ENCODE data around the gene EFS.

DNA sequence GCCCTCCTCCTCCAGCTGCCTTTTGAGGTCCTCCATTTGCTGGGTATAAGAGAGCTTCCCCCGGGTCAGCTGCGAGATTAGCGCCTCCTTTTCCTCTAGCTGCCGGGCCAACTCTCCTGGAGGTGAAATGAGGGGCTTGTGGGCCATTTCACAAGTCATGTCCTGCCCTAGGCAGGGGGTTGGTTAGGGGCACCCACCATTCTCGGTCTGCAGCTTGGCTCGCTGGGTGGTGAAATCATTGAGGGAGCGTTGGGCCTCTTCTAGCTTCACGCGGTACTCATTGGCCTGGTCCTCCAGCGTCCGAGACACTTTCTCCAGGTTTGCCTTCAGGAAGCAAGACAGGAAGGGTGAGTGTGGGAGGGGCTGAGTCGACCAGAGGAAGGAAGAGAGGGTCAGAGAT is 24.4 kb upstream of the EFS start:
- TF ChIP-seq EZH2phosphoT487 (IDR thresholded peaks at IDR 0.05; ENCODE audit: low read depth, severe bottlenecking, unreplicated experiment), result no peak
- TF ChIP-seq, protein P1, sequence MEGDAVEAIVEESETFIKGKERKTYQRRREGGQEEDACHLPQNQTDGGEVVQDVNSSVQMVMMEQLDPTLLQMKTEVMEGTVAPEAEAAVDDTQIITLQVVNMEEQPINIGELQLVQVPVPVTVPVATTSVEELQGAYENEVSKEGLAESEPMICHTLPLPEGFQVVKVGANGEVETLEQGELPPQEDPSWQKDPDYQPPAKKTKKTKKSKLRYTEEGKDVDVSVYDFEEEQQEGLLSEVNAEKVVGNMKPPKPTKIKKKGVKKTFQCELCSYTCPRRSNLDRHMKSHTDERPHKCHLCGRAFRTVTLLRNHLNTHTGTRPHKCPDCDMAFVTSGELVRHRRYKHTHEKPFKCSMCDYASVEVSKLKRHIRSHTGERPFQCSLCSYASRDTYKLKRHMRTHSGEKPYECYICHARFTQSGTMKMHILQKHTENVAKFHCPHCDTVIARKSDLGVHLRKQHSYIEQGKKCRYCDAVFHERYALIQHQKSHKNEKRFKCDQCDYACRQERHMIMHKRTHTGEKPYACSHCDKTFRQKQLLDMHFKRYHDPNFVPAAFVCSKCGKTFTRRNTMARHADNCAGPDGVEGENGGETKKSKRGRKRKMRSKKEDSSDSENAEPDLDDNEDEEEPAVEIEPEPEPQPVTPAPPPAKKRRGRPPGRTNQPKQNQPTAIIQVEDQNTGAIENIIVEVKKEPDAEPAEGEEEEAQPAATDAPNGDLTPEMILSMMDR (IDR thresholded peaks at IDR 0.05; ENCODE audit: poor library complexity), result no peak
